IMR-90 (cell line): ENCODE measurements around the gene FAM234A. TPM values are rescaled to one million over a fixed set of nuclear protein-coding genes. Genes with fewer than 3 reads are reported as not detected.

Experiments
- ATAC-seq: fragments of 200-7000 bp; cut with Tn5 transposase; 2 replicates; pipeline ENCODE4 v1.9.1; 2020; ENCODE audit warnings: low read depth, mild to moderate bottlenecking, moderate library complexity
- BruUV-seq: library from RNA; stranded (reverse); fragments of 400-500 nt; replicated peaks from 2 replicates; lab custom pipeline; 2021; lab: Mats Ljungman, UMichigan
- CTCF ChIA-PET: fragments of 300-600 bp; formaldehyde crosslinking; extraction: SDS; loops from one replicate; lab custom pipeline; 2021; ENCODE audit warnings: antibody characterized with exemption; lab: Yijun Ruan, JAX
- POLR2A ChIA-PET: fragments of 300-600 bp; sonication (Branson Sonifier 250); formaldehyde crosslinking; loops from one replicate; lab custom pipeline; 2022; ENCODE audit warnings: antibody characterized with exemption; ENCODE audit not compliant: unreplicated experiment; lab: Charles Lee
- DNase-seq: peaks from one replicate; pipeline ENCODE4 v3.0.0; 2013
- H2AFZ ChIP-seq: replicated peaks from 2 replicates; pipeline ENCODE3; 2013; ENCODE audit warnings: low read length, mild to moderate bottlenecking; ENCODE audit not compliant: poor library complexity
- H2AK5ac ChIP-seq: 2 replicates; pipeline ENCODE4 v1.6.1; 2013; ENCODE audit warnings: low read depth, low read length, inconsistent platforms
- H2AK9ac ChIP-seq: replicated peaks from 2 replicates; pipeline ENCODE3; 2013; ENCODE audit warnings: mild to moderate bottlenecking, low read depth, low read length, moderate library complexity; ENCODE audit not compliant: poor library complexity
- H2BK120ac ChIP-seq: 2 replicates; pipeline ENCODE4 v1.6.1; 2013; ENCODE audit warnings: low read depth, low read length, inconsistent platforms
- H2BK15ac ChIP-seq: 3 replicates; pipeline ENCODE4 v1.6.1; 2013; ENCODE audit warnings: low read depth, low read length, inconsistent platforms
- H2BK20ac ChIP-seq: 2 replicates; pipeline ENCODE4 v1.6.1; 2013; ENCODE audit warnings: low read depth, mild to moderate bottlenecking, inconsistent platforms, low read length, moderate library complexity
- H2BK5ac ChIP-seq: 2 replicates; pipeline ENCODE4 v1.6.1; 2013; ENCODE audit warnings: mild to moderate bottlenecking, low read depth, low read length, inconsistent platforms; ENCODE audit not compliant: poor library complexity, severe bottlenecking
- H3K14ac ChIP-seq: replicated peaks from 2 replicates; pipeline ENCODE4 v1.6.1; 2013; ENCODE audit warnings: low read depth, low read length, inconsistent platforms
- H3K18ac ChIP-seq: 2 replicates; pipeline ENCODE4 v1.6.1; 2013; ENCODE audit warnings: low read depth, low read length, control low read depth
- H3K23ac ChIP-seq: 2 replicates; pipeline ENCODE4 v1.6.1; 2013; ENCODE audit warnings: low read depth, low read length, inconsistent platforms
- H3K27ac ChIP-seq: 2 replicates; pipeline ENCODE4 v1.5.1; 2013; ENCODE audit warnings: mild to moderate bottlenecking, control low read depth, low read length; ENCODE audit not compliant: insufficient read depth
- H3K27me3 ChIP-seq: 2 replicates; pipeline ENCODE4 v1.6.1; 2013; ENCODE audit warnings: low read length; ENCODE audit not compliant: control insufficient read depth, insufficient read depth
- H3K36me3 ChIP-seq: 2 replicates; pipeline ENCODE4 v1.6.1; 2013; ENCODE audit warnings: low read length, mixed read lengths; ENCODE audit not compliant: control insufficient read depth, insufficient read depth
- H3K4ac ChIP-seq: 2 replicates; pipeline ENCODE4 v1.6.1; 2013; ENCODE audit warnings: low read depth, low read length, inconsistent platforms
- H3K4me1 ChIP-seq: 2 replicates; pipeline ENCODE4 v1.6.1; 2013; ENCODE audit warnings: low read length, mixed read lengths; ENCODE audit not compliant: control insufficient read depth, insufficient read depth
- H3K4me2 ChIP-seq: 2 replicates; pipeline ENCODE4 v1.6.1; 2013; ENCODE audit warnings: low read depth, mild to moderate bottlenecking, control low read depth, low read length, moderate library complexity
- H3K4me3 ChIP-seq: 2 replicates; pipeline ENCODE4 v1.5.1; 2013; ENCODE audit warnings: low read depth, mild to moderate bottlenecking, control low read depth, low read length, moderate library complexity; ENCODE audit not compliant: insufficient read depth
- H3K56ac ChIP-seq: 2 replicates; pipeline ENCODE4 v1.6.1; 2013; ENCODE audit warnings: low read length, inconsistent platforms; ENCODE audit not compliant: insufficient read depth; ENCODE audit errors: extremely low read depth
- H3K79me1 ChIP-seq, 2 experiments: 2 replicates each; pipeline ENCODE4 v1.6.1; 2013; ENCODE audit warnings: low read length in 2 of 2, inconsistent platforms in 1 of 2, low read depth in 1 of 2
- H3K9ac ChIP-seq: 2 replicates; pipeline ENCODE4 v1.6.1; 2013; ENCODE audit warnings: low read depth, low read length, control low read depth
- H3K9me1 ChIP-seq: 2 replicates; pipeline ENCODE4 v1.6.1; 2013; ENCODE audit warnings: low read length, inconsistent platforms; ENCODE audit not compliant: insufficient read depth
- H3K9me3 ChIP-seq: 2 replicates; pipeline ENCODE4 v1.6.1; 2013; ENCODE audit warnings: low read length; ENCODE audit not compliant: control insufficient read depth, insufficient read depth
- H4K20me1 ChIP-seq: 2 replicates; pipeline ENCODE4 v1.6.1; 2013; ENCODE audit warnings: low read length, inconsistent platforms; ENCODE audit not compliant: insufficient read depth
- H4K5ac ChIP-seq: 2 replicates; pipeline ENCODE4 v1.6.1; 2013; ENCODE audit warnings: mild to moderate bottlenecking, low read depth, low read length, control low read depth
- H4K8ac ChIP-seq, 2 experiments: 2 replicates each; pipeline ENCODE4 v1.6.1; 2013; ENCODE audit warnings: low read depth in 2 of 2, low read length in 2 of 2, control low read depth in 1 of 2, inconsistent platforms in 1 of 2
- H4K91ac ChIP-seq: 2 replicates; pipeline ENCODE4 v1.6.1; 2013; ENCODE audit warnings: low read depth, low read length, inconsistent platforms; ENCODE audit not compliant: insufficient read depth
- BHLHE40 ChIP-seq: fragments of 150-350 bp; IDR thresholded peaks from 2 replicates; pipeline ENCODE4 v1.6.1; 2016; ENCODE audit warnings: mild to moderate bottlenecking, low read depth, low read length
- CEBPB ChIP-seq: IDR thresholded peaks from 2 replicates; pipeline ENCODE4 v1.6.1; 2012; ENCODE audit warnings: low read depth, low read length, improper control_type of control experiment
- CHD1 ChIP-seq: IDR thresholded peaks from 2 replicates; pipeline ENCODE4 v1.6.1; 2012; ENCODE audit warnings: low read depth, low read length, improper control_type of control experiment
- FOS ChIP-seq: fragments of 150-350 bp; IDR thresholded peaks from 2 replicates; pipeline ENCODE4 v1.6.1; 2016; ENCODE audit warnings: low read depth, low read length
- MXI1 ChIP-seq: IDR thresholded peaks from 2 replicates; pipeline ENCODE4 v1.6.1; 2012; ENCODE audit warnings: low read depth, mild to moderate bottlenecking, low read length, moderate library complexity, borderline replicate concordance
- NFE2L2 ChIP-seq: fragments of 150-350 bp; IDR thresholded peaks from 2 replicates; pipeline ENCODE4 v1.6.1; 2016; ENCODE audit warnings: low read depth, mild to moderate bottlenecking, low read length
- POLR2A ChIP-seq: IDR thresholded peaks from 2 replicates; pipeline ENCODE4 v1.6.1; 2012; ENCODE audit warnings: mild to moderate bottlenecking, low read depth, low read length
- RCOR1 ChIP-seq: IDR thresholded peaks from 2 replicates; pipeline ENCODE4 v1.6.1; 2012; ENCODE audit warnings: mild to moderate bottlenecking, low read length, improper control_type of control experiment; ENCODE audit not compliant: insufficient replicate concordance
- RFX5 ChIP-seq: IDR thresholded peaks from 2 replicates; pipeline ENCODE4 v1.8.0; 2012; ENCODE audit warnings: low read depth, mild to moderate bottlenecking, low read length, moderate library complexity
- SMC3 ChIP-seq: fragments of 150-350 bp; IDR thresholded peaks from 2 replicates; pipeline ENCODE4 v1.6.1; 2016; ENCODE audit warnings: low read depth, mild to moderate bottlenecking, antibody characterized with exemption, low read length, moderate library complexity
- WGBS, 2 experiments: methylation state at CpG; one replicate each; pipeline versions ENCODE4 v1.1.5 to v1.1.7; 2013; ENCODE audit warnings: missing lambda C conversion rate in 2 of 2; ENCODE audit not compliant: insufficient read length in 1 of 2; ENCODE audit errors: extremely low coverage in 2 of 2; 5-methylcytosine and 5-hydroxymethylcytosine counted together
- dilution Hi-C: fragments of 300-500 bp; cut with HindIII; formaldehyde crosslinking; loops from one replicate; pipeline ENCODE4 v1.14.3; 2018; ENCODE audit warnings: low sequenced_read_pairs; ENCODE audit not compliant: unreplicated experiment
- in situ Hi-C: fragments of 300-500 bp; cut with MboI; formaldehyde crosslinking; loops from 3 replicates; pipeline ENCODE4 v1.14.3; 2019; ENCODE audit warnings: low sequenced_read_pairs, inconsistent platforms, mixed read lengths
- intact Hi-C: fragments of 100-400 bp; cut with micrococcal nuclease; formaldehyde crosslinking; loops from 2 replicates; pipeline ENCODE4 v1.10.0; 2022
- polyA plus RNA-seq, 3 experiments: library from polyadenylated mRNA; depleted of rRNA; stranded (reverse); fragments of >200 nt; gene quantifications; 2 replicates each; pipeline ENCODE4 v1.2.3, GENCODE V29; 2012; ENCODE audit warnings: low replicate concordance in 1 of 3
- total RNA-seq: library from RNA; depleted of rRNA; stranded (reverse); fragments of >200 nt; gene quantifications from 2 replicates; pipeline ENCODE4 v1.2.3, GENCODE V29; 2012
- TF ChIP-seq, protein P1 (sequence below): conservative IDR thresholded peaks from 2 replicates; pipeline ENCODE4 v1.5.1; 2012; ENCODE audit warnings: mild to moderate bottlenecking, low read depth, low read length, improper control_type of control experiment
- TF ChIP-seq, protein P2 (sequence below): fragments of 150-350 bp; IDR thresholded peaks from 2 replicates; pipeline ENCODE4 v1.6.1; 2016; ENCODE audit warnings: low read depth, mild to moderate bottlenecking, low read length, moderate library complexity, borderline replicate concordance
- TF ChIP-seq, protein P3 (sequence below): fragments of 150-350 bp; IDR thresholded peaks from 2 replicates; pipeline ENCODE4 v1.6.1; 2017; ENCODE audit warnings: mild to moderate bottlenecking, antibody characterized with exemption, low read length, low read depth

The FAM234A gene
- total and polyA plus RNA-seq, 2 of the 4 experiments (the other 2 are of a cell fraction): 30.3 to 64.2 TPM

DNA sequence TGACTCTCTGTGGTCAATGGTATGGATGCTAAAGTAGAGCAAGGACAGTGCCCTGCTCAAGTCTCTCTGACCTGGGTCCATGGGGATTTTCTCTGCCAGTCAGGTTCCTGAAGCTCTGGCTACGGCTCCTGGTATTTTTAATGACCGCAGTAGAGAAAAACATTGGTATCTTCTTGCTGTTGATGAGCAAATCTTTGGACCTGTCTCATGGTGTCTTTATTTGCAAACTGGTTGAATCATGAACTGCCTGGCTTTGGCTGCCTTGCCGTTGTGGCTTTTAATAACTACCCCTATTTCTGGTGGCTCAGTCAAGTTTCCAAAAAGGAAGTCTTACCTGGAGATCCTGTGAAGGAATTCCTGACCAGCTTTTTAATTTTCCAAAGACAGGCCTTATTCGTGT lies 8.7 kb downstream of the FAM234A start:
- CTCF ChIA-PET: interaction anchor here (0.5 kb wide), 1 partner anchor 22 kb away, joined by 5 read pairs; no protein-coding TSS in a partner anchor
- Histone ChIP-seq H3K27ac (no peak overlapping the region), H3K79me1 (peaks cover 26 to 39% of the 10 kb centered on the region in 2 experiments), H2AK9ac (no peak overlapping the region), H3K56ac (no peak overlapping the region), H2BK15ac (no peak overlapping the region), H3K14ac (no peak overlapping the region), H2BK5ac (no peak overlapping the region), H4K8ac (no peak overlapping the region), H3K36me3 (no peaks in the 10 kb centered on the region), H3K9ac (no peak overlapping the region), H3K4me2 (no peak overlapping the region), H3K4me3 (no peak overlapping the region), H3K9me1 (0 out of 2 replicates have a peak, but pooled peaks cover 8% of the 10 kb centered on the region), H2BK120ac (no peak overlapping the region), H2BK20ac (no peak overlapping the region), H4K20me1 (peaks cover 15% of the 10 kb centered on the region; the same call in 1 of the 2 replicates), H3K9me3 (no peaks in the 10 kb centered on the region), H4K5ac (no peak overlapping the region), H2AK5ac (no peak overlapping the region), H3K18ac (no peak overlapping the region), H3K4me1 (peaks cover 4% of the 10 kb centered on the region), H2AFZ (no peak overlapping the region), H4K91ac (no peak overlapping the region), H3K4ac (no peak overlapping the region), H3K27me3 (no peaks in the 10 kb centered on the region), H3K23ac (no peak overlapping the region)
- POLR2A ChIA-PET: no interaction called here
- DNase-seq (no peak), ATAC-seq (no peak)
- intact Hi-C loops (loop anchor here (5.0 kb wide), 1 partner anchor 89 kb away; no protein-coding TSS in a partner anchor), in situ Hi-C loops (no loop called here), dilution Hi-C loops (no loop called here)
- no CpG with 5 or more reads among the region's 4 CpGs for WGBS, 2 experiments
- TF ChIP-seq NFE2L2 (no peak), SMC3 (no peak), FOS (no peak), POLR2A (no peak), CHD1 (no peak), MXI1 (no peak), RFX5 (no peak), CEBPB (no peak), RCOR1 (no peak), BHLHE40 (no peak)
- TF ChIP-seq, protein P1, sequence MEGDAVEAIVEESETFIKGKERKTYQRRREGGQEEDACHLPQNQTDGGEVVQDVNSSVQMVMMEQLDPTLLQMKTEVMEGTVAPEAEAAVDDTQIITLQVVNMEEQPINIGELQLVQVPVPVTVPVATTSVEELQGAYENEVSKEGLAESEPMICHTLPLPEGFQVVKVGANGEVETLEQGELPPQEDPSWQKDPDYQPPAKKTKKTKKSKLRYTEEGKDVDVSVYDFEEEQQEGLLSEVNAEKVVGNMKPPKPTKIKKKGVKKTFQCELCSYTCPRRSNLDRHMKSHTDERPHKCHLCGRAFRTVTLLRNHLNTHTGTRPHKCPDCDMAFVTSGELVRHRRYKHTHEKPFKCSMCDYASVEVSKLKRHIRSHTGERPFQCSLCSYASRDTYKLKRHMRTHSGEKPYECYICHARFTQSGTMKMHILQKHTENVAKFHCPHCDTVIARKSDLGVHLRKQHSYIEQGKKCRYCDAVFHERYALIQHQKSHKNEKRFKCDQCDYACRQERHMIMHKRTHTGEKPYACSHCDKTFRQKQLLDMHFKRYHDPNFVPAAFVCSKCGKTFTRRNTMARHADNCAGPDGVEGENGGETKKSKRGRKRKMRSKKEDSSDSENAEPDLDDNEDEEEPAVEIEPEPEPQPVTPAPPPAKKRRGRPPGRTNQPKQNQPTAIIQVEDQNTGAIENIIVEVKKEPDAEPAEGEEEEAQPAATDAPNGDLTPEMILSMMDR: no peak
- TF ChIP-seq, protein P2, sequence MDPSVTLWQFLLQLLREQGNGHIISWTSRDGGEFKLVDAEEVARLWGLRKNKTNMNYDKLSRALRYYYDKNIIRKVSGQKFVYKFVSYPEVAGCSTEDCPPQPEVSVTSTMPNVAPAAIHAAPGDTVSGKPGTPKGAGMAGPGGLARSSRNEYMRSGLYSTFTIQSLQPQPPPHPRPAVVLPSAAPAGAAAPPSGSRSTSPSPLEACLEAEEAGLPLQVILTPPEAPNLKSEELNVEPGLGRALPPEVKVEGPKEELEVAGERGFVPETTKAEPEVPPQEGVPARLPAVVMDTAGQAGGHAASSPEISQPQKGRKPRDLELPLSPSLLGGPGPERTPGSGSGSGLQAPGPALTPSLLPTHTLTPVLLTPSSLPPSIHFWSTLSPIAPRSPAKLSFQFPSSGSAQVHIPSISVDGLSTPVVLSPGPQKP: no peak
- TF ChIP-seq, protein P3, sequence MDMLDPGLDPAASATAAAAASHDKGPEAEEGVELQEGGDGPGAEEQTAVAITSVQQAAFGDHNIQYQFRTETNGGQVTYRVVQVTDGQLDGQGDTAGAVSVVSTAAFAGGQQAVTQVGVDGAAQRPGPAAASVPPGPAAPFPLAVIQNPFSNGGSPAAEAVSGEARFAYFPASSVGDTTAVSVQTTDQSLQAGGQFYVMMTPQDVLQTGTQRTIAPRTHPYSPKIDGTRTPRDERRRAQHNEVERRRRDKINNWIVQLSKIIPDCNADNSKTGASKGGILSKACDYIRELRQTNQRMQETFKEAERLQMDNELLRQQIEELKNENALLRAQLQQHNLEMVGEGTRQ: no peak
- no TSS peak for BruUV-seq
